Right ventricle myocardium inferior (tissue), 1 donor: ENCODE results near the gene FAIM. TPM values are rescaled to one million over a fixed set of nuclear protein-coding genes. Genes with fewer than 3 reads are reported as not detected.
"Not testable (repeated sequence)": the region's sequence is repeated elsewhere in the genome, so short reads cannot be mapped to it uniquely, and the experiment has no call there.

Experiments
- ATAC-seq: fragments of 200-7000 bp; cut with Tn5 transposase; one replicate; pipeline ENCODE4 v1.9.1; 2020; ENCODE audit warnings: mild to moderate bottlenecking, moderate library complexity
- DNase-seq: peaks from one replicate; pipeline ENCODE4 v3.0.0; 2021; ENCODE audit errors: missing footprints
- intact Hi-C: fragments of 100-400 bp; cut with DNase I; formaldehyde crosslinking; loops from one replicate; pipeline ENCODE4 v1.11.0; 2022
- long read RNA-seq: library from polyadenylated mRNA; unstranded; transcript quantifications from one replicate; pipeline ENCODE4 v2.0.0, GENCODE V29; 2021
- total RNA-seq: library from RNA; stranded (reverse); fragmentation: NEBNext Ultra II Directional; extraction: Animal tissue kit (Norgen Biotek cat#: 25700); gene quantifications from one replicate; pipeline ENCODE4 v1.2.1, GENCODE V29; 2021
- donor health status: DM: no; HTN: yes; CAD: no; lungs with severe emphysema.

FAIM gene
- 3.7 TPM for total RNA-seq
- long read RNA-seq, partial matches to known transcripts: 0 of 2 reads
- long read RNA-seq, other reads (novel, unspliced or antisense): 0 of 2 reads

GRCh38 chr3:138608322-138609135, at the start of gene FAIM:
Gene FAIM (plus strand): TSS chr3:138608771. CDS start chr3:138619727, 10,956 bp downstream.
- peak; percentile 84 for ATAC-seq
- intact Hi-C loops: no loop called here
- peak; percentile 89 for DNase-seq

- ATAC-seq: no peak
- DNase-seq: no peak
- intact Hi-C loops: no loop called here
Measured at GRCh38 chr3:138559134-138559533, 49.4 kb upstream of the FAIM start.

GRCh38 chr3:138560501-138560900, 48.1 kb upstream of the FAIM start:
- intact Hi-C loops: no loop called here
- ATAC-seq (no peak), DNase-seq (no peak)

GRCh38 chr3:138562902-138563301, 45.7 kb upstream of the FAIM start:
- DNase-seq, intact Hi-C loops, ATAC-seq: not testable (repeated sequence)

GRCh38 chr3:138566293-138566692, 42.3 kb upstream of the FAIM start:
- DNase-seq, intact Hi-C loops, ATAC-seq: not testable (repeated sequence)

- no peak for DNase-seq
- ATAC-seq: no peak
- intact Hi-C loops: no loop called here
Measured at GRCh38 chr3:138567403-138567802, 41.2 kb upstream of the FAIM start.

- intact Hi-C loops: no loop called here
- no peak for ATAC-seq
- no peak for DNase-seq
Measured at GRCh38 chr3:138569090-138569489, 39.5 kb upstream of the FAIM start.

- DNase-seq, ATAC-seq, intact Hi-C loops: not testable (repeated sequence)
Measured at GRCh38 chr3:138569624-138570023, 38.9 kb upstream of the FAIM start.

GRCh38 chr3:138573138-138573537, 35.4 kb upstream of the FAIM start:
- intact Hi-C loops: no loop called here
- no peak for DNase-seq
- no peak for ATAC-seq

GRCh38 chr3:138578141-138578540, 30.4 kb upstream of the FAIM start:
- ATAC-seq (no peak), DNase-seq (no peak)
- intact Hi-C loops: no loop called here

GRCh38 chr3:138578961-138579574, 29.5 kb upstream of the FAIM start:
- DNase-seq (no peak), ATAC-seq (no peak)
- intact Hi-C loops: no loop called here

GRCh38 chr3:138587374-138587773, 21.2 kb upstream of the FAIM start:
- intact Hi-C loops: no loop called here
- ATAC-seq (no peak), DNase-seq (no peak)

GRCh38 chr3:138588445-138588844, 20.1 kb upstream of the FAIM start:
- no peak for ATAC-seq
- intact Hi-C loops: no loop called here
- DNase-seq: no peak

GRCh38 chr3:138591392-138591791, 17.2 kb upstream of the FAIM start:
- DNase-seq (no peak), ATAC-seq (no peak)
- intact Hi-C loops: loop anchor here (5.0 to 10.0 kb wide), 3 partner anchors 103 to 753 kb away; partner anchors contain the start of gene MRPS22

- DNase-seq: no peak
- intact Hi-C loops: loop anchor here (1.0 to 10.0 kb wide), 4 partner anchors 101 to 751 kb away; partner anchors contain the start of gene MRPS22
- ATAC-seq: no peak
Measured at GRCh38 chr3:138593488-138594149, 15.0 kb upstream of the FAIM start.

GRCh38 chr3:138594150-138594934, 14.2 kb upstream of the FAIM start, which contains the start of gene CEP70:
Gene CEP70 (minus strand): TSS chr3:138594260. CDS start chr3:138572927, 21,333 bp downstream.
- peak; percentile 99 for ATAC-seq
- intact Hi-C loops: loop anchor here (1.0 to 10.0 kb wide), 4 partner anchors 100 to 750 kb away; partner anchors contain the start of gene MRPS22
- DNase-seq: peak; percentile 96

GRCh38 chr3:138594935-138595610, 13.5 kb upstream of the FAIM start:
- intact Hi-C loops: loop anchor here (1.0 to 10.0 kb wide), 4 partner anchors 100 to 750 kb away; partner anchors contain the start of gene MRPS22
- ATAC-seq: no peak
- no peak for DNase-seq
